GM21528 (cell line): Measurements from ENCODE around the gene FNDC8.
A peak's percentile ranks its signal among the peaks of the same experiment; 100 is the strongest.
"Not testable (repeated sequence)": the region's sequence is repeated elsewhere in the genome, so short reads cannot be mapped to it uniquely, and the experiment has no call there.

ENCODE experiments used
- ATAC-seq: cut with Tn5 transposase; IDR thresholded peaks from one replicate; pipeline ENCODE4 v1.9.1; 2021; ENCODE audit warnings: mild to moderate bottlenecking, moderate library complexity; ENCODE audit not compliant: unreplicated experiment, low FRiP score

Gene FNDC8

DNA sequence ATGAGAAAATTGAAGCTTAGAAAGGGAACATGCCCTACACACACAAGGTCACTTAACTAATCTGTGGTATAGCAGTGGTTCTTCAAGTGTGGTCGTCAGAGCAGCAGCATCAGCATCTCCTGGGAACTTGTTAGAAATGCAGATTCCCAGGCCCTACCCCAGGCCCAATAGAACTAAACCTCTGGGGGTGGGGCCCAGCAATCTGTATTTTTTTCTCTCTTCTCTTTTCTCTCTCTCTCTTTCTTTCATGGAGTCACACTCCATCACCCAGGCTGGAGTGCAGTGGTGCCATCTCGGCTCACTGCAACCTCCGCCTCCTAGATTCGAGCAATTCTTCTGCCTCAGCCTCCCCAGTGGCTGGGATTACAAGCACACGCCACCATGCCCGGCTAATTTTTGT is 16.8 kb downstream of the FNDC8 start:
- no peak for ATAC-seq

DNA sequence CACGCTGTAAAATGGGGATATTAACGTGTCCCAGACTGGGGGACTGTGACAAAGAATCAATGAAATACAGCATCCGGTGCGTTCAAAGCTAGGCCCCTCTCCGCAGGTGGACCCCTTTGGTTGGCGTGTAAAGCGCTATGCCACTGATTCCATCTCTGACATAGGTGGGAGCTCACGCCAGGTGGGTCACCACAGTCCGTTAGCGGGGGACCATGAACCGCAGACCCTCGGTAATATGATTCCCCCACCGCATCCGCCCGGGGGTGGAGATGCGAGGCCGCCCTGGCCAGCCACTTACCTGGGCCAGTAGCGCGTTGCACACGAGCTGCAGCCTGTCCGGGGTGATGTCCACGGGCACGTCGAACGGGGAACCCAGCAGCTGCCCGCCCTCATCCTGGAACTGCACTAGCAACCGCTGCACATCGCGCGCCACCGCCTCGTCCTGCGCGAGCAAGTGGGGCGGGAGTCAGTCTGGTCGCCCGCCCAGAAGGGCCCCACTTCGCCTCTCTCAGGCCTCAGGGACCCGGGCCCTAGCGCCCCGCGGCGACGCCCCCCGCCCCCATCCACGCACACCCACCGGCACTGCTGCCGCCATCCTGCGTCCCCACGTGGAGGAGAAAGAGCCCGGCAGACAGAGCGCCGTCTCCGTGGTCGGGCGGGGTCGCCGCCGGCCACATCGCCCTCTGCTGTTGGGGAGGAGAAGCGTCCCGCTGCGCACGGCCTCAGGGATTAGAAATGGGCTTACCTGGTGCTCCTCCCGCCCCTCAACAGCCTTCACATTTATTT is 20.5 kb downstream of the FNDC8 start, which contains the start of gene NLE1:
TSS of gene NLE1 (minus strand) at position 623 of the 786 bp plus-strand sequence. CDS start at position 595, 28 bp downstream.
- peak; percentile 65 for ATAC-seq

DNA sequence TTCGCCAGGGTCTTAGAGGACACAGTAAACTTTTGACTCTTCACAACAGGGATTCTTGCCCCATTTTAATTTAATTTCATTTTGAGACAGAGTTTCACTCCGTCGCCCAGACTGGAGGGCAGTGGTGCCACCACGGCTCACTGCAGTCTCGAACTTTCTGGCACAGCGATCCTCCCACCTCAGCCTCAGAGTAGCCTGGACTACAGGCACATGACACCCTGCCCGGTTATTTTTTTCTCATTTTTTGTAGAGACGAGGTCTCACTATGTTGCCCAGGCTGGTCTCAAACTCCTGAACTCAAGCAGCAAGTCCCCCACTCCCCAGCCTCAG is 21.0 kb downstream of the FNDC8 start:
- ATAC-seq, result no peak

DNA sequence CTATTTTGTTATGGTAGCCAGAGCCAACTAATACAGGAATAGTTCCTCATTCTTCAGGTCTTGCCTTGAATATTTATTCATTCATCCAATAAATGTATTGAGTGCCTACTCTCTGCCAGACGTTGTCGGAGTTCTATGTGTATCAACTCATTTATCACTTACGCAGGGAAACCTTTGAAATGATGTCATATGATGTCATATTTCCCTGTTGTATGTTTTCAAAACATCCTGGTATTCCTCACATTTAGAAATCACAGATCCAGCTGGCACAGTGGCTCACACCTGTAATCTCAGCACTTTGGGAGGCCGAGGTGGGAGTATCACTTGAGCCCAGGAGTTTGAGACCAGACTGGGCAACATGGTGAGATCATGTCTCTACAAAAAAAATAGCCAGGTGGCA is 23.4 kb downstream of the FNDC8 start:
- no peak for ATAC-seq

DNA sequence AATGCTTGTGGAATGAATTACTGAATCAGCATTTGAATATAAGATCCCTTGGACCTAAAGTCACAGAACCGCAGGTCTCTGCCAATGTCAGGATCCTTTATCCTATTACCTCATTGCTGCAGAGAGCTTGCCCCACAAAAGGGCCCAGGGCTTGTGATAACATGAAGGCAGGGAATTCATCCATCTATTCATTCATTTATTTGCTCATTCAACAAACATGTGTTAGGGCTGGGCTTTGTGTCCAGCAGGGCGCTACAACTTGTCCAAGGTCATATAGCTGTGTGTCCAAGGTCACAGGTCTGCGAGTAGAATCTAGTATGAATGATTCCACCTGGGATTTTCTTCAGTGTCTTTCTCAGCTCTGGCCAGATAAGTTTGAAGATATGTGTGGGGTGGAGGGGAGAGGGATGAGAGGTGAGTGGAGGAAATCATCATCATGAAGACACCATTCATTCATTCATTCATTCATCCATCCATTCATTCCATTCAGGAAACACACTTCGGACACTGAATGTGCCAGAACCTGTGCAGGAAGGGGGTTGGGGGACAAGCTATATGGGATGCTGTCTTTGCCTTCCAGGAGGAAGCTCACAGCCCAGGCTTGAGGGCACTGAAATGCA is 24.9 kb downstream of the FNDC8 start:
- ATAC-seq, result no peak

DNA sequence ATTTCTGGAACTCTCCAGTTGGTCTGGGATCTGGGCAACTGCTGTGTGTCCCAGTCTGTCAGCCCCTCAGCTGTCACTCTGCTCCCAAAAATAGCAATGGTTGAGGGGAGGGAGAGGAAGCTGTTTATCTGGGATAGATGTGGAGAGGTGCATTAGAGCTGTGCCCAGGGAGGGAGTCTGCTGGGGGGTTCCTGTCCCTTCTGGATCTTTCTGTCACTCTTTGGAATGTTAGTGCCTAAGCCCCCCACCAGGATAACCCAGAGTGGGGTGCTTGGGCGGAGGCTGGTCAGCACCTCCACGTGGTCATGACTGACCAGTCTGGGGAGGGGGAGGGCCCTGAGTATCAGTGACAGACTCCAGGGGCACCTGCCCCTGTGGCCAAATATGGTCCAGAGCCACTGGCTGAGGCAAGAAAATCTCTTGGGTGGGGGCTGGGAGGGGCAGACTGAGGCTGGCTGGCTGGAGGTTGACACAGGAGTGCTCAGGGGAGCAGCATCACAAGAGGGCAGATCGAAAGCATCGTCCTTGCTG is 26.0 kb downstream of the FNDC8 start, which contains the start of gene UNC45B:
TSS of gene UNC45B (plus strand) at position 443 of the 531 bp plus-strand sequence. CDS start 447 bp downstream, outside the sequence.
- ATAC-seq, result no peak

DNA sequence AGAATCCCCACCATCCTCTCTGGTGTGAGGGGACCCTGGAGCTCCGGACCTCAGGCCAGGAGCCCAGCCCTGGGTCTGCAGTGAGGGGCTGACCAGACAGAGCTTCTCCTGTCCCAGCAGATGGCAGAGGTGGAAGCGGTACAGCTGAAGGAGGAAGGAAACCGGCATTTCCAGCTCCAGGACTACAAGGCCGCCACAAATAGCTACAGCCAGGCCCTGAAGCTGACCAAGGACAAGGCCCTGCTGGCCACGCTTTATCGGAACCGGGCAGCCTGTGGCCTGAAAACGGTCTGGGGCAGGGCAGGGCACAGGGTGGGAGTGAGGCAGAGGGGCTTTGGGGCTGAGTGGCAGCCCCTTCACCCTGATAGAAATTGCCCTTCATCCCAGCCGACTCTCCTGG is 26.7 kb downstream of the FNDC8 start:
- ATAC-seq, result no peak

DNA sequence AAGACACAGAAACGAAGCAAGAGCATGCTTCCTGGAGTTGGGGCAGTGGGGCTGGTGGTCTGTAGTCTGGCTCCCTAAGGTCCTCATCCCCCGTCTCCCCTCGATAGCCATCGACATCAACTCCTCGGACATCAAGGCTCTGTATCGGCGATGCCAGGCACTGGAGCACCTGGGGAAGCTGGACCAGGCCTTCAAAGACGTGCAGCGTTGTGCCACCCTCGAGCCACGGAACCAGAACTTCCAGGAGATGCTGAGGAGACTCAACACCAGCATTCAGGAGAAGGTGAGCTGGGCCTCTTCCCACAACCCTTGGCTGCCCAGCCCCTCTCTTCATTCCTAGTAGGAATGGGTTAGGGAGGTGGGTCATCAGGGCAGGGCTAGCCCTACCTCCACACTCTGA is 28.5 kb downstream of the FNDC8 start:
- no peak for ATAC-seq

DNA sequence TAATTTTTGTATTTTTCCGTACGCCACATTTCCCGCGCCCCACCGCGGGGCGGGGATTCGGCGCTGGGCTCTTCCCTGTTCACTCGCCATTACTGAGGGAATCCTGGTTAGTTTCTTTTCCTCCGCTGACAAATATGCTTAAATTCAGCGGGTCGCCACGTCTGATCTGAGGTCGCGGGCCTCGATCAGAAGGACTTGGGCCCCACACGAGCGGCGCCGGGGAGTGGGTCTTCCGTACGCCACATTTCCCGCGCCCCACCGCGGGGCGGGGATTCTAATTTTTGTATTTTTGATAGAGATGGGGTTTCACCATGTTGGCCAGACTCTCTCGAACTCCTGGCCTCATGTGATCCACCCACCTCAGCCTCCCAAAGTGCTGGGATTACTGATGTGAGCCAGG is 29.7 kb downstream of the FNDC8 start:
- not testable (repeated sequence) for ATAC-seq

DNA sequence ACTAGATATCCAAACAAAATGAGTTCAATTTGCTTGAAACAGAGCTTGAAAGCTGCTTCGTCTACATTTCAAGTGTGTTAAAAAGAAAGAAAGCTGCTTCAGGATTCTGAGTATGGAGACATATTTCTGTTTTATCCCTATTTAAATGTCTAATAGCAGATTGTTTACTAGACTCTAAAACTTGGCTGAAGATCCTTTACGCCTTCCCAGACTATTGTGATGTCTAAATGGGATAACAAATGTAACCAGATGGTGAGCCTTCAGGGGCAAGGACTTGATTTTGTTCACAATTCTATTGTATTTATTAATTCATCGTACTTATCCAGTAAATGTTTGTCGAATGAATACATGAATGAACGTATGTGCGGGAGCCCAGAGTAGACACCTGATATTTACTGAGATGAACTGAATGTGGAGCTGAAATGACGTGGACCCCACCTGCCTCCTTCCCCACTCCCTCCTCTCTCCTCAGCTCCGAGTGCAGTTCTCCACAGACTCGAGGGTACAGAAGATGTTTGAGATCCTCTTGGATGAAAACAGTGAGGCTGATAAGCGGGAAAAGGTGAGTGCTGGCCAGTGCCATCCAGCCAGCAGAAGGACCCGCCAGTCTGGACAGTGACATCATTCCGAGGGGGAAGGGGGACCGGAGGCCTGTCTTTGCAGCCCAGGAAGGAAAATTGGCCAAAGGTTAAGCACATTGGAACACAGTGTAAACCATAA is 31.2 kb downstream of the FNDC8 start:
- no peak for ATAC-seq

DNA sequence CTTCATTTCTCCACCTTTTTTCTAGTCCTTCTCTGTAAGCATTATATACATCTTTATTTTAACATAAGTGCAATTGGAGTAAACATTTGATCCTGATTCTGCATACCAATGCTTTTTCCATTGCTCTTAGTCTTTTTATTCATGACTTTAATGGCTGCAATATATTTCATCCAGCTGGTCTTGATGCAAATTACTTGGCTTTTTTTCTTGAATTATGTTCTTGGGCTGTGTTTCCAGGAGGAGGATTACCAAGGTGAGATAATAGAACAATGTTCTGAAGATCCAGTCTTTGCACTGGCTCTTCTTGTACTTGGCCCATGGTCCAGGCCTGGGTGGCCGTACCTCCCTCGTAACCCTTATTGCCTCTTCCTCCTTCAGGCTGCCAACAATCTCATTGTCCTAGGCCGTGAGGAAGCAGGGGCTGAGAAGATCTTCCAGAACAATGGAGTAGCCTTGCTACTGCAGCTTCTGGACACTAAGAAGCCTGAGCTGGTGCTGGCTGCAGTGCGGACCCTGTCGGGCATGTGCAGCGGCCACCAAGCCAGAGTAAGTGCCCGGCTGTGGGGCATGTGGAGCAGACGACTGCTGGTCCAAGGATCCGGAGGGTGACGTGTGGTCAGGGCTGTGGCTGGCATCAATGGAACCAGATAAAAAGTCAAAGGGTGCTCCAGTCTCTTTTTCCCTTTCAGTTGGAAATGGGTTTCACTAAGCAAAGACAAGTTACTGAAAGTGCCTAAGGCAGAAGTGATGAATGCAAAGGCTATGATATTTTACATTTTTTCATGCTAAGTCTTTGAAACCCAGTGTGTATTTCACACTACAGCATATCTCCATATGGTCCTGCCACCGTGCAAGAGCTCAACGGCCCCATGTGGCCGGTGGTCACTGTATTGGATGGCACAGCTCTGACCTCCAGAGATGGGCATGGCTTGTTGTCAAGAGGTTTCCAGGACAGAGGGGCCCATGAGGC is 33.1 kb downstream of the FNDC8 start:
- ATAC-seq, result no peak

DNA sequence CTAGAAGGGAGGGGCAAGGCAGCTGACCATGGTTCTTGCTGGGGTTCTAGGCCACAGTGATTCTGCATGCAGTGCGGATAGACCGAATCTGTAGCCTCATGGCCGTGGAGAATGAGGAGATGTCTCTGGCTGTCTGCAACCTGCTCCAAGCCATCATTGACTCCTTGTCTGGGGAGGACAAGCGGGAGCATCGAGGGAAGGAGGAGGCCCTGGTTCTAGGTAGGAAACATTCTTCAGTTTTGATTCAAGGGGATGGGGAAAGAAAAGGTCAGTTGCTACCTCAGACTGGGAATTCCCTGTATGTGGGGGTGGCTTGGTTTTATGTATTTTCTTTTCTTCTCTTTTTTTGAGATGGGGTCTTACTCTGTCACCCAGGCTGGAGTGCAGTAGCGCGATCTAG is 33.8 kb downstream of the FNDC8 start:
- ATAC-seq, result no peak

DNA sequence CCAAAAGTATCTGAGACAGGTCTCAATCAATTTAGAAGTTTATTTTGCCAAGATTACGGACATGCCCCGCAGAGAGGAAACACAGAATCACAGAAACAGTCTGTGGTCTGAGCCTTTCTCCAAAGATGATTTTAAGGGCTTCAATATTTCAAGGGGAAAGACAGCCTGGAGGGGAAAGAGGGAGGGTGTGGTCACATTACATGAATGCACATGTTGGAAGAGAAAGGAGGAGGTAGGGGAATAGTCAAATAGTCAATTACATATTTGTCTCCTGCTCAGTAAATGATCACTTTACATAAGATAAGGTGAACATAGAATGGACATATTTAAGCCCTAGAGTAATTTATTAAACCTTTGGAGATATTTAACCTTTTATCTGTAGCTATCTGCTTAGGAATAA is 38.5 kb downstream of the FNDC8 start:
- ATAC-seq, result no peak

DNA sequence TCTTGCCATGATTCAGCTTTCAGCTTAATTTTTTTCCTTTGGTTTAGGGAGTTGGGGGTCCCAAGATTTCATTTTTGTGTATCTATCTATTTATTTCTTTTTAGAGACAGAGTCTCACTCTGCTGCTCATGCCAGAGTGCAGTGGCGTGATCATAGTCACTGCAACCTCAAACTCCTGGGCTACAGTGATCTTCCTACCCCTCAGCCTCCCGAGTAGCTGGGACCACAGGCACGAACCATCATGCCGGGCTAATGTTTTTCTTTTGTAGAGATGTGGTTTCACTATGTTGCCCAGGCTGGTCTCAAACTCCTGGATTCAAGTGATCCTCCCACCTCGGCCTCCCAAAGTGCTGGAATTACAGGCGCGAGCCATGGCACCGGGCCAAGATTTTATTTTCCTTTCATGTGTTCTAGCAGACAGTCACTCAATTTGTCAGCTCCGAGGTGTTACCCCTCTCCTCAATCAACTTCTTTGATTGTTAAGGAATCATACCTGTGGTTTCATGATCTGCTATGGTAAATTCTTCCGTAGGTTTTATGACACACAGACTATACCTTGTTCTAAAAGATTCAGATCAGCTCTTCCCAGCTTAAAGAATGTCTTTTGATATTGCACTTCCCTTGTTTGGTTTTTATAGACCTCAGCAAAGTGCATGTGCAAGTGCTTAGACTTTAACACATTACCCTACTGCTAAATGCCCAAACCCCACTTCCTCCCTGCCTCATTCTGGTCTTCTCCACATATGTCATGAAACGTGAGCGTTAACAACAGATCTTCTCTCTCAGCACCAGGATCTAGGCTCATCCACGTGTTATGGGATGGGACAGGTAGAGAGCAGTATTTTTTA is 39.2 kb downstream of the FNDC8 start:
- no peak for ATAC-seq

DNA sequence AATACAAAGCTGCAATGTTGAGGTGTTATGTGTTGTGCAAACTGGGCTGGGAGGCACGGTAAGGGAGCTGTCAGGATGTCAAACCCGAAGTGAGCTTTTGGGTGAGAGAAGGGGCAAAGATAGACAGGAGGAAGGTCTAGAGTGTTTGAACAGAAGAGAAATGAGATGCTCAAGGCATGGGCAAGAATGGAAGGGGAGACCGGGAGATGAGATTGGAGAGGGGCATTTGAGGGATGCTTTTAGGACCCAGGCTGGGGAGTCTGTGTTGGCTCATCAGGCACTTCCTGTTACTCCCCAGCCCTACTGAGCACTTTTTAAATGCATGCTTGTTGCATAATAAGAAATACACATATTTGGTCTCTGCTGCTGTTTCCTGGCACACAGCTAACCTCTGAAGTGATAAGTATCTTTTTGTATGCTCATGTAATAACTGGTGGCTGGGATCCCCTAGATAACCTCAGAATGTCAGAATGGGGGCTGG is 39.9 kb downstream of the FNDC8 start:
- ATAC-seq, result no peak

DNA sequence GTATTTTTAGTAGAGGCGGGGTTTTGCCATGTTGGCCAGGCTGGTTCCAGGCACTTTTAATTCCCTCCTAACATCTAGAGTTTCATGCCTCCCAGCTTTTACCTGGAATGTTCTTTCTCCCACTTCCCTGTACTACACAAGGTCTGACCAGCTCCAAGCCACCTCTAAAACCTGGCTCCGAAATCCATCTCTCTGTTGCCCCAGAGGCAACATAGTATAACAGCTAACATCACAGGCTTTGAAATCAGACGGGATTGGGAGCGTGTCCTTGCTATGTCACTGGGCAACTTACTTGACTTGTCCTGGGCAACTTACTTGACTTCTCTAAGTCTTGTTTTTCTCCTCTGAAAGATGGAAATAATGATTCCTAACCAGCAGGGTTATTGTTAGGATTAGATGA is 41.3 kb downstream of the FNDC8 start:
- no peak for ATAC-seq

DNA sequence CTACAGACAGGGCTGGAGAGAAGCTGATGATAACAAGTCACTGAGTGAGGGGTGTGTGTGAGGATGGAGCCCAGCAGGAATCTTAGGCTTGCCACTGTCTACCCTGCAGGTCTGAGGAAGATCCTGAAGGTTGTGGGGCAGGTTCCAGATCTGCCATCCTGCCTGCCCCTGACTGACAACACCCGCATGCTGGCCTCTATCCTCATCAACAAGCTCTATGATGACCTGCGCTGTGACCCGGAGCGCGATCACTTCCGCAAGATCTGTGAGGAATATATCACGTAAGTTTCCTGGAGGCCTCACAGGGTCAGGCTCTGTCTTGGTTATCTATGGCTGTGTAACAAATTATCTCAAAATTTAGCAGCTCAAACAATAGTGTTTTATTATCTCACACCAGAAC is 42.5 kb downstream of the FNDC8 start:
- ATAC-seq, result no peak

DNA sequence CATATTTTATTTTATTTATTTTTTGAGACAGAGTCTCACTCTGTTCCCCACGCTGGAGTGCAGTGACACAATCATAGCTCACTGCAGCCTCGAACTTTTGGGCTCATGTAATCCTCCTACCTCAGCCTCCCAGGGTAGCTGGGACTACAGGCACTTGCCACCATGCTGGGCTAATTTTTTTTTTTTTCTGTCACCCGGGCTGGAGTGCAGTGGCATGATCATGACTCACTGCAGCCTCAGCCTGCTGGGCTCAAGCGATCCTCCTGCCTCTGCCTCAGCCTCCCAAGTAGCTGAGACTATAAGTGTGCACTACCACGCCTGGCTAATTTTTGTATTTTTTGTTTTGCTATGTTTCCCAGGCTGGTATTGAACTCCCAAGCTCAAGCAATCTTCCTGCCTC is 43.3 kb downstream of the FNDC8 start:
- no peak for ATAC-seq

DNA sequence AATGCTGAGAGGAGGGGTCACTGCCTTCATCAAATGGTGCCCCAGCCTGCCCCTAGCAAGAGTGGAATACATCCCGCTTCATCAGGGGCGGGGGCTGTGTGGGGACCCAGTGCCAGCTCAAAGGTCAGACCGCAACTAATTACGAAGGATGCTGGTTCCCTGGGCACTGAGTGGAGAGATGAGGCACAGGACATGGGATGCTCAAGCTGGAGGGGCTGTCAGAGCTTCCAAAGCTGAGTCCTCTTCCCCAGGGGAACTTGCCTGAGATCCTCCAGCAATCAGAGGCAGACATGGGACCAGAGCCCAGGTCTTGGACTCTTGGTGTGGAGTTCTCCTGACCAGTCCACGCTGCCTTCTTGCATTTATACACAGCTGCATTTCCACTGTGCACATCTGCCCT is 45.1 kb downstream of the FNDC8 start:
- no peak for ATAC-seq
